Airway epithelial cell (primary cell): ENCODE data around the gene C11orf21. TPM values are rescaled to one million over a fixed set of nuclear protein-coding genes. Genes with fewer than 3 reads are reported as not detected.

ENCODE experiments used
- total RNA-seq: library from RNA; depleted of rRNA; stranded (reverse); fragments of >200 nt; gene quantifications from 2 replicates; pipeline ENCODE4 v1.2.3, GENCODE V29; 2015

C11orf21 gene
- not detected in 2 replicates for total RNA-seq

DNA sequence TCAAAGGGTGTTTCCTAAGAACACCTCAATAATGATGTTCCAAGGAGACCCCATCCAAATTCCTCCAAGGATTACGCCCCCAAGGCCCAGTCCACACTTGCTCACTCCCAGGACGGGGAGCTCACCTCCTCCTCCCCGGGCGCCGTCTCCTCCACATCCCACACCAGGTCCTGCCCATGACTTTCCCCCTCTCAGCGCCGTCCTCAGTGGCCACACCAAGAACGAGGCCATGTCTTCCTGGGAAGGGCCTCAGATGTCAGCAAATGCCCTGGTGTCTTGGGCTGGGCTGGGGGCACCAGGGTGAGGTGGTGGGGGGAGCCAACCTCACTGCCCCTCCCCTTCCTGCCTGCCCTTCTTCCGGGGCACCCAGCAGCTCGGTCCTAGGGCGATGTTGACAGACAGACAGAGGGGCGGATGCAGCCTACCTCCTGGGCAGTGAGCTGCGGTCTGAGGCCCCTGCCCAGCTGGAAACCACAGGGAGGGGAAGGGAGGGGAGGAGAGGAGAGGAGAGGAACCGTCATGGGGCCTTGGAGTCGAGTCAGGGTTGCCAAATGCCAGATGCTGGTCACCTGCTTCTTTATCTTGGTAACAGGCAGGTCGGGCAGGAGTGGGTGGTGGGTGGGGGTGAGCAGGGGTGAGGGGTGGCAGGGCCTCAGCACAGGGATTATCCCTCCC lies at the start of gene C11orf21, which contains the start of gene TSPAN32:
Gene C11orf21 (minus strand): TSS at position 288 of the 675 bp plus-strand sequence. CDS start 110 bp downstream, at position 178.
Gene TSPAN32 (plus strand): TSS at position 383 of the 675 bp plus-strand sequence. CDS start 137 bp downstream, at position 520.

DNA sequence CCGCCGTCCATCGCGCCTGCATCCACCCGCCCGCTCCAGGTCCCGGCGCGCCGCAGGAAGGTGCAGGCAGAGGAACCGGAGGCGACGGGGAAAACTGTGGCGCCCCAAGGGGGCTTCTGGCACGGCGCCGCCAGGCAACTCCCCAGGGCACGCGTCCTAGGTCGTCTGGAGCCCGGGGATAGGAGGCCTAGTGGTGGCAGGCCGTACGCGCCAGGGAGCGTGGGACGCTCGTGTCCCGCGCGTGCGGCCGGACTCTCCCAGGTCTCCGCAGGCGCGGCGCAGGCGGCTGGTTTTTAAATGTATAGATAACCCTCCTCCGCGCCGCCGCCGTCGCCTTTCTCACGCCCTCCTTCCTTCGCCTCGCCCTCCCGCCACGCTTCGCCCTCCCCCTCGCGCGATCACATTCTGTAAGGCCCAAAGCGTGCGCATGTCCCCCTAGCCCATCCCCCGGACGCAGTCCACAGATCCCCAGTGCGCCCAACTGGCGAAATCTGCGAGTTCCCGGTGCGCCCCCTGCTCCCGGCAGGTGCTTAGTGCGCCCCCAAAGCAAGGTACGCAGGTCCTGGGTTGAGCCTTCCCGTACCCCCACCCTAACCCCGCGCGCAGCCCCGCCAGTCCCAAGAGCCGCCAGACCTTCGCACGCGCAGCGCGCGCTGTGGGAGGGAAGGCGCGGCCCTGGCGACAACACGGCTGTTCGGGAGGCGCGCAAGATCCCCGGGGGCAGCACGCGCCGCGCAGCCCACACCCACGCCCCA lies 31.2 kb downstream of the C11orf21 start, which contains the start of gene ASCL2:
Gene ASCL2 (minus strand): TSS at position 267 of the 755 bp plus-strand sequence. CDS start 256 bp downstream, at position 11.

Other genes with a start within 250 kb of the C11orf21 start
- 30.0 and 44.8 TPM in 2 replicates for gene IGF2, start 162.5 kb downstream of the C11orf21 start, total RNA-seq
- not detected in 2 replicates for gene INS, start 140.7 kb downstream of the C11orf21 start, total RNA-seq
- gene TH, start 130.1 kb downstream of the C11orf21 start, total RNA-seq, result 0.33 and 0.99 TPM in 2 replicates
- 2.5 and 5.3 TPM in 2 replicates for gene ASCL2, start 31.3 kb downstream of the C11orf21 start, total RNA-seq
- gene TSPAN32, start 95 bp upstream of the C11orf21 start, total RNA-seq, result not detected in 2 replicates
- 179 and 248 TPM in 2 replicates for gene CD81, start 75.4 kb upstream of the C11orf21 start, total RNA-seq
- 38.2 and 40.8 TPM in 2 replicates for gene TSSC4, start 98.8 kb upstream of the C11orf21 start, total RNA-seq
- not detected in 2 replicates for gene TRPM5, start 142.6 kb upstream of the C11orf21 start, total RNA-seq
- gene KCNQ1, start 143.1 kb upstream of the C11orf21 start, total RNA-seq, result 0.79 and 1.6 TPM in 2 replicates